Heart right ventricle (tissue), 16 donors: ENCODE results near the gene ARID4B. TPM values are rescaled to one million over a fixed set of nuclear protein-coding genes. Genes with fewer than 3 reads are reported as not detected.

Experiments used
- ATAC-seq, 8 donors: fragments of 200-7000 bp; cut with Tn5 transposase; one replicate each; pipeline ENCODE4 v1.9.1; 2020; ENCODE audit warnings: mild to moderate bottlenecking in 8 of 8, moderate library complexity in 8 of 8, moderate number of reproducible peaks in 1 of 8
- DNase-seq, 2 donors: peaks; one replicate each; pipeline ENCODE4 v3.0.0-alpha.2; 2020
- H3K27ac ChIP-seq, 10 donors: fragments of 200-600 bp; sonication (generic) in 2 of 10; one replicate each; pipeline versions ENCODE4 v1.5.0 to v1.8.0; 2020 to 2022; ENCODE audit warnings: mild to moderate bottlenecking in 3 of 10
- H3K27me3 ChIP-seq, 7 donors: fragments of 200-600 bp; one replicate each; pipeline ENCODE4 v1.8.0; 2021 to 2022; ENCODE audit warnings: mild to moderate bottlenecking in 2 of 7
- H3K36me3 ChIP-seq, 9 donors: fragments of 200-600 bp; sonication (generic) in 1 of 9; one replicate each; pipeline versions ENCODE4 v1.5.0 to v1.8.0; 2020 to 2022; ENCODE audit warnings: mild to moderate bottlenecking in 2 of 9
- H3K4me1 ChIP-seq, 9 donors: fragments of 200-600 bp; sonication (generic) in 1 of 9; one replicate each; pipeline versions ENCODE4 v1.5.0 to v1.8.0; 2020 to 2022; ENCODE audit warnings: mild to moderate bottlenecking in 4 of 9
- H3K4me3 ChIP-seq, 10 donors: fragments of 200-600 bp; sonication (generic) in 2 of 10; one replicate each; pipeline versions ENCODE4 v1.5.0 to v1.8.0; 2020 to 2022; ENCODE audit warnings: mild to moderate bottlenecking in 7 of 10, moderate library complexity in 2 of 10
- H3K9me3 ChIP-seq, 11 donors: fragments of 200-600 bp in 10 of 11; sonication (generic) in 2 of 11; one replicate each; pipeline versions ENCODE4 v1.5.0 to v1.8.0; 2013 to 2022; ENCODE audit warnings: mild to moderate bottlenecking in 2 of 11, control low read depth in 1 of 11, moderate library complexity in 1 of 11
- WGBS, 2 donors: extraction: QIAGEN DNeasy Blood & Tissue Kit; methylation state at CpG; one replicate each; pipeline ENCODE4 v1.1.7; 2013; ENCODE audit warnings: inconsistent platforms in 1 of 2; 5-methylcytosine and 5-hydroxymethylcytosine counted together
- intact Hi-C, 10 donors: fragments of 100-400 bp; cut with DNase I; formaldehyde crosslinking; loops; one replicate each; pipeline versions ENCODE4 v1.11.1 to v1.14.2; 2022
- polyA plus RNA-seq, 2 donors: library from polyadenylated mRNA; stranded (reverse); fragments of 200-250 nt; gene quantifications; one replicate each; pipeline ENCODE4 v1.2.3, GENCODE V29; 2013
- total RNA-seq, 10 donors: library from RNA; stranded (reverse); fragmentation: NEBNext Ultra II Directional in 3 of 10; extraction: Animal tissue kit (Norgen Biotek cat#: 25700) in 3 of 10; gene quantifications; one replicate each; pipeline versions ENCODE4 v1.2.1 to v1.2.4, GENCODE V29; 2021 to 2023
- TF ChIP-seq, protein P1 (sequence below), 9 donors: fragments of 200-600 bp; sonication (generic) in 2 of 9; IDR thresholded peaks; one replicate each; pipeline versions ENCODE4 v1.5.0 to v1.8.0; 2021 to 2022; ENCODE audit warnings: antibody characterized with exemption in 9 of 9, mild to moderate bottlenecking in 5 of 9, moderate library complexity in 1 of 9
- donor health status: Arrhythmogenic right ventricular cardiomyopathy.
- donor health status: ischemic (EF 13 %, LVEDD 7.1; RV severe dilation, severe dysfunction).
- donor health status: healthy with polysubstance abuse.
- donor health status: DM: no; HTN: yes; CAD: no.
- donor health status: DM: no; HTN: no; CAD: no.
- donor health status: ischemic (EF 25% LVEDD 6.9; RV normal size, moderate dysfunction).
- donor health status: ischemic (EF 25% LVEDD 5.7; RV mildly dilated, moderate dysfunction).
- donor health status: healthy.
- donor health status: DM: yes; HTN: yes; CAD: no.
- donor health status: Ischemic cardiomyopathy.
- donor health status: ischemic (EF 35%, LVEDD 5.7; RV mildly dilated, moderate dysfunction).
- donor health status: nonischemic (EF 11% LVEDD 7.7; RV severe dilation, severe dysfunction).
- donor health status: DM: yes; HTN: yes; CAD: no.
- donor health status: PGD.
- donor health status: ischemic (EF 29% LVEDD 5.4; RV normal size, mild dysfunction).
- donor health status: nonischemic (EF 23%, LVEDD 6.1; RV moderate dilation, normal function).

ARID4B gene
- total and polyA plus RNA-seq, 12 donors = 4.8 to 21.5 (median 15.5) TPM

DNA sequence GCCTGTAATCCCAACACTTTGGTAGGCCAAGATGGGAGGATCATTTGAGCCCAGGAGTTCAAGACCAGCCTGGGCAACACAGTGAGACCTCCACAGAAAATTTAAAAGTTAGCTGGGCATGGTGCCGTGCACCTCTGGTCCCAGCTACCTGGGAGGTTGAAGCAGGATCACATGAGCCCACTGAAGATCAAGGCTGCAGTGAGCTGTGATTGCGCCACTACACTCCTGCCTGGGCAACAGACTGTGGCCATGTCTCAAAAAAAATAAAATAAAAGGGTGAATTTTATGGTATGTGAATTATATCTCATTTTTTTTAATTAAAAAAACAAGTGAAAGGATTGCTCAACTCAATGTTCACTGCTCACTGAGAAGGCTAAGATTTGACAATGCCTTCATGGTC is 8.7 kb downstream of the ARID4B start:
- no peak for DNase-seq
- Histone ChIP-seq H3K36me3 (peaks cover 0 to 35% (median 0%) of the 10 kb centered on the region in 9 donors), H3K27ac (no peak overlapping the region), H3K9me3 (no peaks in the 10 kb centered on the region), H3K27me3 (no peaks in the 10 kb centered on the region), H3K4me3 (no peak overlapping the region), H3K4me1 (peaks cover 0 to 69% (median 28%) of the 10 kb centered on the region in 9 donors)
- WGBS, 2 donors = 94 to 99% methylated on average over 2 of the region's 2 CpGs
- intact Hi-C loops = loop anchor here in 1 of 10 donors (10.0 kb wide), 1 partner anchor 64 kb away; no protein-coding TSS in a partner anchor
- ATAC-seq = no peak
- TF ChIP-seq, protein P1, sequence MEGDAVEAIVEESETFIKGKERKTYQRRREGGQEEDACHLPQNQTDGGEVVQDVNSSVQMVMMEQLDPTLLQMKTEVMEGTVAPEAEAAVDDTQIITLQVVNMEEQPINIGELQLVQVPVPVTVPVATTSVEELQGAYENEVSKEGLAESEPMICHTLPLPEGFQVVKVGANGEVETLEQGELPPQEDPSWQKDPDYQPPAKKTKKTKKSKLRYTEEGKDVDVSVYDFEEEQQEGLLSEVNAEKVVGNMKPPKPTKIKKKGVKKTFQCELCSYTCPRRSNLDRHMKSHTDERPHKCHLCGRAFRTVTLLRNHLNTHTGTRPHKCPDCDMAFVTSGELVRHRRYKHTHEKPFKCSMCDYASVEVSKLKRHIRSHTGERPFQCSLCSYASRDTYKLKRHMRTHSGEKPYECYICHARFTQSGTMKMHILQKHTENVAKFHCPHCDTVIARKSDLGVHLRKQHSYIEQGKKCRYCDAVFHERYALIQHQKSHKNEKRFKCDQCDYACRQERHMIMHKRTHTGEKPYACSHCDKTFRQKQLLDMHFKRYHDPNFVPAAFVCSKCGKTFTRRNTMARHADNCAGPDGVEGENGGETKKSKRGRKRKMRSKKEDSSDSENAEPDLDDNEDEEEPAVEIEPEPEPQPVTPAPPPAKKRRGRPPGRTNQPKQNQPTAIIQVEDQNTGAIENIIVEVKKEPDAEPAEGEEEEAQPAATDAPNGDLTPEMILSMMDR (IDR thresholded peaks at IDR 0.05) = no peak

DNA sequence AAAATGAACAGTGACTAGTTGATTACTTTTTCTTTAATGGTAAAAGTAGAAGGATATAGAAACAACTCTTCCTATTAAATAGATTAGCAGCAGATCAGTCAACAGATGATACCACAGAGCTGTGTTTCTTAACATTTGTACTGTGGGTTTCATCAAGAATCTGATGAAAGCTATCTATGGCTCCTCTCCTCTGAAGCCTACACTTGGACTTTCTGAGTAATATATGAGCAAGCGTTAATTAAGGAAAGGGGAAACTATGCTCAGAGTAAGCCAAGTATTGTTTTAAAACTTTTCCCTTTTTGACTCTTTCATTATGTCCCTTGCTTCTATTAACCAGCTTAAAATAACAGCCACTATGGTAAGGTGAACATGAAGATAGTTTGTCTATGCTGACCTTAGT is 10.8 kb downstream of the ARID4B start:
- no peaks in the 10 kb centered on the region for H3K9me3 ChIP-seq
- TF ChIP-seq, protein P1 (IDR thresholded peaks at IDR 0.05) = no peak
- no peak overlapping the region for H3K27ac ChIP-seq
- peaks cover 0 to 69% (median 35%) of the 10 kb centered on the region in 9 donors for H3K4me1 ChIP-seq
- intact Hi-C loops = loop anchor here in 1 of 10 donors (10.0 kb wide), 1 partner anchor 62 kb away; no protein-coding TSS in a partner anchor
- H3K36me3 ChIP-seq = peaks cover 0 to 30% (median 0%) of the 10 kb centered on the region in 9 donors
- DNase-seq (no peak), ATAC-seq (no peak)
- H3K27me3 ChIP-seq = no peaks in the 10 kb centered on the region
- no peak overlapping the region for H3K4me3 ChIP-seq
- WGBS, 2 donors = 24 to 28% methylated on average over 1 of the region's 1 CpG

DNA sequence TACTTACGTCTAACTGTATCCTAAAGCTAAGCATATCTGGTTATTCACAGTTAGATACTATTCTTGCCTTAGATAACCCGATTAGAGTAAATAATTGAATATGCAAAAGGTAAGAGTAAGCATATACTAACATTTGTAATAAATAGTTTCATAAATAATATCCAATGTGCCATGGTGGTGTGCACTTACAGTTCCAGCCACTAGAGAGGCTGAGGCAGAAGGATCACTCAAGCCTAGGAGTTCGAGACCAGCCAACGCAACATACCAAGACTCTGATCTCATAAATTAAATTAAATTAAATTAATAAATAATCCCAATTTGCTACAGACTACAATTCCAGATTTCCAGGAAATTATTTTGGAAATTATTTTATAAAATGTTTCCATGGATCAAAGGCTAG is 12.2 kb downstream of the ARID4B start:
- H3K4me1 ChIP-seq = peaks cover 0 to 74% (median 39%) of the 10 kb centered on the region in 9 donors
- no peak overlapping the region for H3K27ac ChIP-seq
- no peak for ATAC-seq
- TF ChIP-seq, protein P1 (IDR thresholded peaks at IDR 0.05) = no peak
- 98 to 99% methylated on average over 4 of the region's 4 CpGs for WGBS, 2 donors
- H3K27me3 ChIP-seq = no peaks in the 10 kb centered on the region
- no peak for DNase-seq
- H3K4me3 ChIP-seq = no peak overlapping the region
- peaks cover 0 to 34% (median 7%) of the 10 kb centered on the region in 9 donors for H3K36me3 ChIP-seq
- intact Hi-C loops = loop anchor here in 1 of 10 donors (10.0 kb wide), 1 partner anchor 61 kb away; no protein-coding TSS in a partner anchor
- no peaks in the 10 kb centered on the region for H3K9me3 ChIP-seq

DNA sequence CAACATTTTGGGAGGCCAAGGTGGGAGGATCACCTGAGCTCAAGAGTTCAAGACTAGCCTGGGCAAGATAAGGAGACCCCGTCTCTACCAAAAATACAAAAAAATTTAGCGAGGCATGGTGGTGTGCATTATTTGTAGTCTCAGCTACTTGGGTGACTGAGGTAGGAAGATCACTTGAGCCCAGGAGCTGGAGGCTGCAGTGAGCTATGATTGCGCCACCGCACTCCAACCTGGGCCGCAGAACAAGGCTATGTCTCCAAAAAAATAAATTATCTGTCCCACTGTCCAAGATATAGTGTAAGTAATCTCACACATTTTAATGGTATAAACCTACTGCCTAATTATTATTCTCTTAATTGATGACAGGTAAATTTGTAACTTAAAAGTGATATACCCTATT is 12.8 kb downstream of the ARID4B start:
- Histone ChIP-seq H3K4me3 (no peak overlapping the region), H3K27ac (no peak overlapping the region), H3K9me3 (no peaks in the 10 kb centered on the region), H3K27me3 (no peaks in the 10 kb centered on the region), H3K4me1 (peaks cover 2 to 74% (median 40%) of the 10 kb centered on the region in 9 donors), H3K36me3 (peaks cover 0 to 34% (median 7%) of the 10 kb centered on the region in 9 donors)
- intact Hi-C loops = loop anchor here in 1 of 10 donors (10.0 kb wide), 1 partner anchor 60 kb away; no protein-coding TSS in a partner anchor
- TF ChIP-seq, protein P1 (IDR thresholded peaks at IDR 0.05) = no peak
- 96% methylated on average over 5 of the region's 5 CpGs for WGBS, 2 donors
- DNase-seq (no peak), ATAC-seq (no peak)
